HepG2 (cell line): ENCODE results near the gene NT5DC2. TPM values are rescaled to one million over a fixed set of nuclear protein-coding genes. Genes with fewer than 3 reads are reported as not detected.

Source experiments
- ATF3 ChIP-seq: sonication (generic); formaldehyde crosslinking; IDR thresholded peaks from 2 replicates; pipeline ENCODE4 v1.4.0; 2020; ENCODE audit warnings: missing genetic modification reagents
- ATF6 ChIP-seq: sonication (generic); formaldehyde crosslinking; conservative IDR thresholded peaks from 2 replicates; pipeline ENCODE4 v1.4.0; 2020; ENCODE audit warnings: missing genetic modification reagents
- BRCA1 ChIP-seq: sonication (generic); formaldehyde crosslinking; IDR thresholded peaks from 2 replicates; pipeline ENCODE4 v1.4.0; 2020; ENCODE audit warnings: missing genetic modification reagents
- EED ChIP-seq: sonication (generic); formaldehyde crosslinking; IDR thresholded peaks from 2 replicates; pipeline ENCODE4 v1.5.0; 2020; ENCODE audit warnings: mild to moderate bottlenecking, missing genetic modification reagents
- EP300 ChIP-seq, 3 experiments: sonication (generic) in 1 of 3; formaldehyde crosslinking in 1 of 3; IDR thresholded peaks; 2 replicates each; pipeline versions ENCODE4 v1.5.1 to v1.6.1; 2011 to 2020; ENCODE audit warnings: low read depth in 2 of 3, low read length in 2 of 3, borderline replicate concordance in 1 of 3, improper control_type of control experiment in 1 of 3, mild to moderate bottlenecking in 1 of 3, missing genetic modification reagents in 1 of 3, moderate library complexity in 1 of 3
- GABPB1 ChIP-seq: IDR thresholded peaks from 2 replicates; pipeline ENCODE4 v1.6.1; 2016; ENCODE audit warnings: mild to moderate bottlenecking, missing genetic modification reagents, moderate library complexity, missing compliant biosample characterization
- GATAD1 ChIP-seq: IDR thresholded peaks from 2 replicates; pipeline ENCODE4 v1.6.1; 2016; ENCODE audit warnings: missing genetic modification reagents, missing compliant biosample characterization
- JUN ChIP-seq: sonication (generic); formaldehyde crosslinking; IDR thresholded peaks from 2 replicates; pipeline ENCODE4 v1.4.0; 2020; ENCODE audit warnings: mild to moderate bottlenecking, missing genetic modification reagents
- MAX ChIP-seq: IDR thresholded peaks from 2 replicates; pipeline ENCODE4 v1.6.1; 2012; ENCODE audit warnings: inconsistent platforms
- NR0B2 ChIP-seq: sonication (generic); formaldehyde crosslinking; IDR thresholded peaks from 2 replicates; pipeline ENCODE4 v1.4.0; 2020; ENCODE audit warnings: mild to moderate bottlenecking, missing genetic modification reagents
- PCBP1 ChIP-seq: fragments of 200-400 bp; formaldehyde crosslinking; IDR thresholded peaks from 2 replicates; pipeline ENCODE4 v1.6.1; 2017; ENCODE audit warnings: mild to moderate bottlenecking, low read depth, low read length, borderline replicate concordance
- PRDM10 ChIP-seq: sonication (generic); formaldehyde crosslinking; IDR thresholded peaks from 2 replicates; pipeline ENCODE4 v1.4.0; 2020; ENCODE audit warnings: low read depth, missing genetic modification reagents
- RAD21 ChIP-seq: fragments of 450-650 bp; formaldehyde crosslinking; IDR thresholded peaks from 2 replicates; pipeline ENCODE4 v1.5.0; 2020; ENCODE audit warnings: mild to moderate bottlenecking
- STAG1 ChIP-seq: sonication (generic); formaldehyde crosslinking; IDR thresholded peaks from 2 replicates; pipeline ENCODE4 v1.4.0; 2020; ENCODE audit warnings: missing genetic modification reagents
- TOE1 ChIP-seq: sonication (generic); formaldehyde crosslinking; IDR thresholded peaks from 2 replicates; pipeline ENCODE4 v1.4.0; 2020; ENCODE audit warnings: mild to moderate bottlenecking, missing genetic modification reagents
- TSC22D2 ChIP-seq: sonication (generic); formaldehyde crosslinking; IDR thresholded peaks from 2 replicates; pipeline ENCODE4 v1.5.1; 2020; ENCODE audit warnings: missing genetic modification reagents, mild to moderate bottlenecking, borderline replicate concordance
- ZHX1 ChIP-seq: sonication (generic); formaldehyde crosslinking; IDR thresholded peaks from 2 replicates; pipeline ENCODE4 v1.8.1; 2022; ENCODE audit warnings: low read depth, mild to moderate bottlenecking, missing genetic modification reagents
- ZNF781 ChIP-seq: sonication (generic); formaldehyde crosslinking; IDR thresholded peaks from 2 replicates; pipeline ENCODE4 v1.5.1; 2020; ENCODE audit warnings: borderline replicate concordance, mild to moderate bottlenecking, missing genetic modification reagents; ENCODE audit errors: not compliant biosample characterization
- polyA plus RNA-seq, 8 experiments: library from polyadenylated mRNA; depleted of rRNA in 3 of 8; stranded (reverse) in 7 of 8; unstranded in 1 of 8; fragments of >200 nt; fragmentation: Illumina TruSeq in 4 of 8; extraction: Trizol in 4 of 8; gene quantifications; 2 replicates each; pipeline versions ENCODE4 v1.2.1 to v1.2.3, GENCODE V29; 2011 to 2016; ENCODE audit warnings: low read depth in 4 of 8, missing spikeins in 1 of 8, mixed read lengths in 1 of 8; ENCODE audit not compliant: insufficient read depth in 1 of 8
- total RNA-seq, 5 experiments: library from RNA; depleted of rRNA; stranded (reverse); fragments of >200 nt; fragmentation: Illumina TruSeq; extraction: Trizol; gene quantifications; 2 replicates each; pipeline ENCODE4 v1.2.3, GENCODE V29; 2016; ENCODE audit warnings: low read depth in 1 of 5

Gene NT5DC2
- total and polyA plus RNA-seq, 2 of the 13 experiments (the other 11 are each of a cell fraction or from before 2014, with no cell fraction given): 131 to 240 TPM

- peak; percentile 7 for TF ChIP-seq RAD21 (CRISPR knock-in tag)
- TF ChIP-seq GABPB1 (CRISPR knock-in tag): peak; percentile 41
- 0 out of 2 replicates have a peak, but pooled peaks have one; percentile 9 for TF ChIP-seq EED (CRISPR knock-in tag)
- 0 out of 2 replicates have a peak, but pooled peaks have one; percentile 44 for TF ChIP-seq BRCA1
- TF ChIP-seq TOE1 (CRISPR knock-in tag): no peak
- no peak for TF ChIP-seq ATF6 (CRISPR knock-in tag)
- TF ChIP-seq TSC22D2: no peak
- no peak for TF ChIP-seq NR0B2
- no peak; the same call in 1 of the 2 replicates for TF ChIP-seq JUN
- no peak for TF ChIP-seq STAG1 (CRISPR knock-in tag)
- peak; percentile 12; the same call in 1 of the 2 replicates for TF ChIP-seq MAX
- TF ChIP-seq PCBP1: no peak
- no peak for TF ChIP-seq ZHX1
- no peak for TF ChIP-seq EP300 (IDR thresholded peaks at IDR 0.05; ENCODE audit: low read depth in 2 of 2, low read length in 2 of 2)
- TF ChIP-seq EP300 (CRISPR knock-in tag; IDR thresholded peaks at IDR 0.05; ENCODE audit: borderline replicate concordance): no peak
- no peak; the same call in 1 of the 2 replicates for TF ChIP-seq ATF3 (CRISPR knock-in tag)
- TF ChIP-seq GATAD1 (CRISPR knock-in tag): no peak
- TF ChIP-seq ZNF781: no peak
- 0 out of 2 replicates have a peak, but pooled peaks have one; percentile 33 for TF ChIP-seq PRDM10 (CRISPR knock-in tag)
Observed at GRCh38 chr3:52534281-52535183, 875 bp upstream of the NT5DC2 start (continued).
